WI38 (cell line): ENCODE data around the gene TLR2.
"Not testable (repeated sequence)": the region's sequence is repeated elsewhere in the genome, so short reads cannot be mapped to it uniquely, and the experiment has no call there.

Source experiments
- H3K4me3 ChIP-seq: 2 replicates; pipeline ENCODE4 v1.5.1; 2011; ENCODE audit warnings: low read depth, mild to moderate bottlenecking, control low read depth, low read length
- TF ChIP-seq, protein P1 (sequence below): IDR thresholded peaks from 2 replicates; pipeline ENCODE4 v1.5.1; 2012; ENCODE audit warnings: low read depth, mild to moderate bottlenecking, control low read depth, low read length

The TLR2 gene

DNA sequence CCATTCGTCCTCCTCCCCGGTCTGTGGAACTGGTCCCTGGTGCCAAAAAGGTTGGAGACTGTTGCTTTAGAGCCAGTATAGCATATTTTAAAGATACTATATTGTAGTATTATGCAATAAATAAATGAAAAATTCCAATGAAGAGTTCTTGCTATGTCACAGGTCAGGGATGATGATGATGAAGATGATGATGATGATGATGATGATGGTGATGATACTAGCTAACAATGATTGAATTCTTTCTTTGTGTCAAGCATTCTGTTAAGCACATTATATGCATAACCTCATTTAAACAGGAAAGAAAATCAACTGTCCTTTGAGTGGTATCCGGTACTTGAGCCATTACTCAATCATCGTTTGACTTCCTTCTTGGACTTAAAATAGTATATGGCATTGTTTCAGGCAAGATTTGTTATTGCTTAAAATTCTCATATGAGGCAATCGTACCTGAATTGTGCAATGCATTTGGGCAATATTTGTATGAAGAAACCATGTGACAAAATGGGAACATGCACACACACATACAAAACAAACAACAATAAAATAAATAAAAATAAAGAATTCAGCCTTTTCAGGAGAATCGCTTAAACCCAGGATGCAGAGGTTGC is 22.8 kb upstream of the TLR2 start:
- H3K4me3 ChIP-seq = no peak overlapping the region
- TF ChIP-seq, protein P1, sequence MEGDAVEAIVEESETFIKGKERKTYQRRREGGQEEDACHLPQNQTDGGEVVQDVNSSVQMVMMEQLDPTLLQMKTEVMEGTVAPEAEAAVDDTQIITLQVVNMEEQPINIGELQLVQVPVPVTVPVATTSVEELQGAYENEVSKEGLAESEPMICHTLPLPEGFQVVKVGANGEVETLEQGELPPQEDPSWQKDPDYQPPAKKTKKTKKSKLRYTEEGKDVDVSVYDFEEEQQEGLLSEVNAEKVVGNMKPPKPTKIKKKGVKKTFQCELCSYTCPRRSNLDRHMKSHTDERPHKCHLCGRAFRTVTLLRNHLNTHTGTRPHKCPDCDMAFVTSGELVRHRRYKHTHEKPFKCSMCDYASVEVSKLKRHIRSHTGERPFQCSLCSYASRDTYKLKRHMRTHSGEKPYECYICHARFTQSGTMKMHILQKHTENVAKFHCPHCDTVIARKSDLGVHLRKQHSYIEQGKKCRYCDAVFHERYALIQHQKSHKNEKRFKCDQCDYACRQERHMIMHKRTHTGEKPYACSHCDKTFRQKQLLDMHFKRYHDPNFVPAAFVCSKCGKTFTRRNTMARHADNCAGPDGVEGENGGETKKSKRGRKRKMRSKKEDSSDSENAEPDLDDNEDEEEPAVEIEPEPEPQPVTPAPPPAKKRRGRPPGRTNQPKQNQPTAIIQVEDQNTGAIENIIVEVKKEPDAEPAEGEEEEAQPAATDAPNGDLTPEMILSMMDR = no peak

DNA sequence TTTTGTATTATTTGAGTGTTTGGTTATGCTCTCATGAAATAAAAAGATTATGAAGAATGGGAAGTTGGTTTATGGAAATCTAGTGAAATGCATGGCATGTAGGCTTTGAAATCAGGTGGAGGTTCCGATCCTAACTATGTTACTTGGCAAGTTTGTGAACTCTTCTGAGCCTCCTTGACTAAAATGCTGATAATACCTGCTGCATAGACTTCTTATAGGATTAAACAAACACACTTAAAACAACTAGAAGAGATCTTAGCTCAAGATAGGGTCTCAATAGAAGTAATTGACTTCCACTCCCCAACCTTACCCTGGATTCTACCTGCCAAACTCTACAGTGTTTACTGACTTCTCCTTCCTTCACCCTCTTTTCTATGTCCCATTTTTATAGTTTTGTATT is 22.2 kb upstream of the TLR2 start:
- TF ChIP-seq, protein P1 = no peak
- H3K4me3 ChIP-seq = no peak overlapping the region

DNA sequence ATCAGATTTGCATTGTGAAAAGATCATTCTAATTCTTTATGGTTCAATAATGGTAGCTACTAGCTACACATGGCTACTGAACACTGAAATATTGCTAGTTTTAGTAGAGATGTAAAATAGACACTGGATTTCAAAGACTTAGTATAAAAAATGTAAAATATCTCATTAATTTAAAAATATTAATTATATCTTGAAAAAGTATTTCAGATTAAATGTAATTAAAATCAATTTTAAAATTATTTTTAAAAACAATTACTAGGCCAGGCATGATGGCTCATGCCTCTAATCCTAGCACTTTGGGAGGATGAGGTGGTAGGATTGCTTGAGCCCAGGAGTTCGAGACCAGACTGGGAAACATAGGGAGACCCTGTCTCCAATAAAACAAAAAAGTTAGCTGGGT is 20.4 kb upstream of the TLR2 start:
- no peak overlapping the region for H3K4me3 ChIP-seq
- TF ChIP-seq, protein P1 = no peak

DNA sequence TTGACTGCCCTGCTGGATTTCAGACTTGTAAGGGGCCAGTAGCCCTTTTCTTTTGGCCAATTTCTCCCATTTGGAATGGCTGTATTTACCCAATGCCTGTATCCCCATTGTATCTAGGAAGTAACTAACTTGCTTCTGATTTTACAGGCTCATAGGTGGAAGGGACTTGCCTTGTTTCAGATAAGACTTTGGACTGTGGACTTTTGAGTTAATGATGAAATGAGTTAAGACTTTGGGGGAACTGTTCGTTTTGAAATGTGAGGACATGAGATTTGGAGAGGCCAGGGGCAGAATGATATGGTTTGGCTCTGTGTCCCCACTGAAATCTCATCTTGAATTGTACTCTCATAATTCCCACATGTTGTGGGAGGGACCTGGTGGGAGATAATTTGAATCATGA is 17.6 kb upstream of the TLR2 start:
- not testable (repeated sequence) for H3K4me3 ChIP-seq

DNA sequence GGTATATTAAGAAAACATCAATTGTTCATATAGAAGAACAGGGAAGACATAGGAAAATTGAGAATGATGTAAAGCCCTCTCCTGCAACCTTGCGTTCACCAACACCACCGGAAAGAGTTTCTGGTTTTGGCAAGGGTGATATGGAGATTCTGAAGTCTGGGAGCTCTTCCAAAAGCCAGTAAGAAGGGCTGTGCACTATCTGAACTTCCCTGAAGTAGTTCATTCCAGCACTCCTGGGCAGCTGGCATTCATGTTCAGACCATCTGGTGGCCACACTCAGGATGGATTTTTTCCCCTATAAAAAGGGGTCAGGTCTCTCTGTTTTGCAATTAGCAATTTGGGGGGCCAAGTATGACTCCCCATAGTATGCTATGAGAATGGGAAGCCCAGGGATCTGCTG is 15.4 kb upstream of the TLR2 start:
- H3K4me3 ChIP-seq = no peak overlapping the region
- TF ChIP-seq, protein P1 = no peak

DNA sequence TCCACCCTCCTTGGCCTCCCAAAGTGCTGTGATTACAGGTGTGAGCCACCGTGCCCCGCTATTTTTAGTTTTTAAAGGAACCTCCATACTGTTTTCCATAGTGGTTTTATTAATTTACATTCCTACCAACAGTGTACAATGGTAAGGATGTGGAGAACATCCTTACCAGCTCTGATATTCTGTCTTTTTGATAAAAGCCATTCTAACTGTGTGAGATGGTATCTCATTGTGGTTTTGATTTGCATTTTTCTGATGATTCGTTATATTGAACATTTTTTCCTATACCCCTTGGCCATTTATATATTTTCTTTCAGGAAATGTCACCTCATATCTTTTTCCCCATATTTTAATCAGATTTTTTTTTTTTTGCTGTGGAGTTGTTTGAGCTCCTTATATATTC is 14.2 kb upstream of the TLR2 start:
- TF ChIP-seq, protein P1 = no peak
- H3K4me3 ChIP-seq = no peak overlapping the region

DNA sequence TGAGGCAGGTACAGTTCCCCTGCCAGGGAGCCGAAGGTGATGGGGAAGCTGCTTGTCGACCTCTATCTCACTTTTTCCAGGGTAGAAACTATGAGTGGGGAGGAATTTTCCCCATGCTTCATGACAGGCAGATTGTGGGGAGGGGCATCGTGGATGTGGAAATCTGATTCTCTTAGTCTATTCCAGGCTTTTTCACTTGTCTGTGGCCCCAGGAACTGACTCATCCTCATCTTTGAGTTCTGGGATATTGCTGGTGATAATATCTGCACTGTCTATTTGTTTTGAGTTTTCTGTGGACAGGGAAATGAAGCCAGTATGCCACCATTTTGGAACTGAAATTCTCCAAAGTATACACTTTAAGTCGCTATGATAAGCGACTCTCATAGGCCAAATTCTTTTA is 7.6 kb upstream of the TLR2 start:
- TF ChIP-seq, protein P1 = no peak
- H3K4me3 ChIP-seq = no peak overlapping the region

DNA sequence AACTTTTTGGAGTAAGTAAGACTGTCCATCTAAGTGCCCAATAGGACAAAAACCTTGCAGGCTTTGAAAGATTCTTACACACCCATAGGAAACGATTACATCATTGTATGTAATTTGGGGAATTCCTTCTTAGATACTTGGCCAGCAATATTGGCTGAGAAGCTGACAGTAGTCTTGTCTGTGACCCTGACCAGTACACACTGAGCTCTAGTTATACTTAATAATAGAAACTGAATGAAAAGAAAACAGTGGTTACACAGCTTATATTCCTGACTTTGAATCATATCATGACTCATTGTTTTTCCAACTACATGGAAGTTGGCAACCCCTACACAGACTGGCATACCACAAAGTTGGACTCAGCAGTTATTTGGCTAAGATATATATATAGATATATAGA is 7.1 kb upstream of the TLR2 start:
- no peak overlapping the region for H3K4me3 ChIP-seq
- TF ChIP-seq, protein P1 = no peak
